Body of pancreas (tissue), 4 donors: ENCODE data around the gene SPATS2. TPM values are rescaled to one million over a fixed set of nuclear protein-coding genes. Genes with fewer than 3 reads are reported as not detected.

Experiments used
- ATAC-seq: fragments of 150-250 bp; one replicate; pipeline ENCODE4 v1.9.1; 2016
- DNase-seq, 4 donors: peaks; one replicate each; pipeline ENCODE4 v3.0.0-alpha.2; 2019
- H3K27ac ChIP-seq, 4 donors: fragments of 200-600 bp; sonication (generic); 1 replicate in 3 of 4; 2 replicates in 1 of 4; pipeline versions ENCODE4 v1.5.1 to v1.6.1; 2016 to 2019; ENCODE audit warnings: mild to moderate bottlenecking in 1 of 4, mixed read lengths in 1 of 4, moderate library complexity in 1 of 4
- H3K27me3 ChIP-seq, 2 donors: fragments of 200-600 bp; sonication (generic); one replicate each; pipeline ENCODE4 v1.6.0; 2016; ENCODE audit warnings: mild to moderate bottlenecking in 1 of 2
- H3K36me3 ChIP-seq, 2 donors: fragments of 200-600 bp; sonication (generic); replicated peaks in 1 of 2; 2 replicates each; pipeline ENCODE4 v1.5.1; 2016; ENCODE audit warnings: low read depth in 2 of 2; ENCODE audit not compliant: insufficient read depth in 1 of 2
- H3K4me1 ChIP-seq: fragments of 200-600 bp; sonication (generic); one replicate; pipeline ENCODE4 v1.6.0; 2016
- H3K4me3 ChIP-seq, 2 donors: fragments of 200-600 bp; sonication (generic); 1 replicate in 1 of 2; 2 replicates in 1 of 2; pipeline ENCODE4 v1.5.1; 2016 to 2019
- H3K9me3 ChIP-seq, 3 donors: fragments of 200-600 bp; sonication (generic); 1 replicate in 2 of 3; 2 replicates in 1 of 3; pipeline ENCODE4 v1.5.1; 2016
- POLR2A ChIP-seq, 3 donors: fragments of 450-650 bp; IDR thresholded peaks; one replicate each; pipeline ENCODE4 v1.6.1; 2016; ENCODE audit warnings: antibody characterized with exemption in 3 of 3, mild to moderate bottlenecking in 2 of 3
- WGBS, 2 donors: methylation state at CpG; one replicate each; pipeline ENCODE4 v1.1.5; 2017; 5-methylcytosine and 5-hydroxymethylcytosine counted together
- intact Hi-C: fragments of 100-400 bp; cut with DNase I; formaldehyde crosslinking; loops from one replicate; pipeline ENCODE4 v1.15.1; 2023
- total RNA-seq, 2 donors: library from RNA; depleted of rRNA; stranded (reverse); fragments of >200 nt; gene quantifications; one replicate each; pipeline ENCODE4 v1.1.0, GENCODE V29; 2016
- TF ChIP-seq, protein P1 (sequence below), 7 experiments: fragments of 450-650 bp in 4 of 7; fragments of 200-600 bp in 3 of 7; sonication (generic) in 3 of 7; IDR thresholded peaks; one replicate each; pipeline ENCODE4 v1.5.1; 2016 to 2019; ENCODE audit warnings: antibody characterized with exemption in 7 of 7

Gene SPATS2
- total RNA-seq, 2 donors from 2014 or later: 10.9 to 17.5 TPM

GRCh38 chr12:49548822-49549648 lies 181.8 kb downstream of the SPATS2 start:
- Histone ChIP-seq H3K4me1 (peaks cover 28% of the 10 kb centered on the region), H3K9me3 (no peaks in the 10 kb centered on the region), H3K4me3 (no peak overlapping the region), H3K27ac (no peak overlapping the region), H3K27me3 (no peaks in the 10 kb centered on the region), H3K36me3 (no peaks in the 10 kb centered on the region)
- 61 to 82% methylated on average over 54 to 60 of the region's 70 CpGs for WGBS, 2 donors
- ATAC-seq: no peak
- intact Hi-C loops: no loop called here
- DNase-seq: no peak
- no peak for TF ChIP-seq POLR2A (IDR thresholded peaks at IDR 0.05)

DNA sequence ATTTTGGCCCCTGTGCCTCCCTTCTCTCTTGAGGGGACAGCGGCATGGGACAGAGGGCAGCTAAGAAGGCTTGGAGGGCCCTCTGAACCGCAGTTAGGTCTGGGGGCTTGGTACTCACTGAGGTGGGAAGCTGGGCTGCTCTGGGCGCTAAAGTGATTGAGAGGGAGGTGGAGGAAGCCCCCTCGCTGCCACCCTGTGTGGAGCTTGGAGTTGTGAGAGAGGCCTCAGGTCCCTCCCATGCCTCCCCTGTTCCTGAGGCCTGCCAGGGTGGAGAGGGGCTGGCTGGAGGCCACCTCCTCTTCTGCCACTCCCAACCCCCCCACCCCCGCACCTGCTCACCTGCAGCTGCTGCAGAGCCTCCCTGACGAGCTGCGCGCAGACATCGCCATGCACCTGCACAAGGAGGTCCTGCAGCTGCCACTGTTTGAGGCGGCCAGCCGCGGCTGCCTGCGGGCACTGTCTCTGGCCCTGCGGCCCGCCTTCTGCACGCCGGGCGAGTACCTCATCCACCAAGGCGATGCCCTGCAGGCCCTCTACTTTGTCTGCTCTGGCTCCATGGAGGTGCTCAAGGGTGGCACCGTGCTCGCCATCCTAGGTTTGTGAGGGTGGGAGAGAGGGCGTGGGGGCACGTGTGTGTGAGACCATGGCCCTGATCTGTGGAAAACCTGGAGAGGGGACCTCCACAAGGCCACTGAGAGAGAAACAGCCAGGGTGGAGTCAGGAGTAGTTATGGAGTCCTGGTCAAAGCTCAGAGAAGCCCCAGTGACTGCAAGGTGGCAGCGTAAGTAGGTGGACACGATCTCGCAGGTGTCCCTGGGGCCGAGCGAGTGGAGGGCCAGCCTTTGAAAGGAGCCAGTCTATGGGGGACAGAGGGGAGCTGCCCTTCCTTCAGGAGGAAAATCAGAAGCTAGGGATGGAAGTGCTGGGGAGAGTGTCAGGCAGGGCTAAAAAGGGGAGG lies 182.8 kb downstream of the SPATS2 start:
- Histone ChIP-seq H3K9me3 (no peaks in the 10 kb centered on the region), H3K4me3 (no peak overlapping the region), H3K27me3 (no peaks in the 10 kb centered on the region), H3K4me1 (peaks cover 28% of the 10 kb centered on the region), H3K36me3 (no peaks in the 10 kb centered on the region), H3K27ac (peak overlapping the region in 3 of 4 donors; percentile 44 to 54 (median 50))
- intact Hi-C loops: no loop called here
- DNase-seq (no peak), ATAC-seq (no peak)
- no peak for TF ChIP-seq POLR2A (IDR thresholded peaks at IDR 0.05)
- TF ChIP-seq, protein P1, sequence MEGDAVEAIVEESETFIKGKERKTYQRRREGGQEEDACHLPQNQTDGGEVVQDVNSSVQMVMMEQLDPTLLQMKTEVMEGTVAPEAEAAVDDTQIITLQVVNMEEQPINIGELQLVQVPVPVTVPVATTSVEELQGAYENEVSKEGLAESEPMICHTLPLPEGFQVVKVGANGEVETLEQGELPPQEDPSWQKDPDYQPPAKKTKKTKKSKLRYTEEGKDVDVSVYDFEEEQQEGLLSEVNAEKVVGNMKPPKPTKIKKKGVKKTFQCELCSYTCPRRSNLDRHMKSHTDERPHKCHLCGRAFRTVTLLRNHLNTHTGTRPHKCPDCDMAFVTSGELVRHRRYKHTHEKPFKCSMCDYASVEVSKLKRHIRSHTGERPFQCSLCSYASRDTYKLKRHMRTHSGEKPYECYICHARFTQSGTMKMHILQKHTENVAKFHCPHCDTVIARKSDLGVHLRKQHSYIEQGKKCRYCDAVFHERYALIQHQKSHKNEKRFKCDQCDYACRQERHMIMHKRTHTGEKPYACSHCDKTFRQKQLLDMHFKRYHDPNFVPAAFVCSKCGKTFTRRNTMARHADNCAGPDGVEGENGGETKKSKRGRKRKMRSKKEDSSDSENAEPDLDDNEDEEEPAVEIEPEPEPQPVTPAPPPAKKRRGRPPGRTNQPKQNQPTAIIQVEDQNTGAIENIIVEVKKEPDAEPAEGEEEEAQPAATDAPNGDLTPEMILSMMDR (IDR thresholded peaks at IDR 0.05): no peak
- WGBS, 2 donors: 75 to 79% methylated on average over 20 to 28 of the region's 28 CpGs

- intact Hi-C loops: no loop called here
- H3K27ac ChIP-seq: peak overlapping the region in 3 of 4 donors; percentile 44 to 54 (median 50)
- no peaks in the 10 kb centered on the region for H3K9me3 ChIP-seq
- H3K4me1 ChIP-seq: peaks cover 28% of the 10 kb centered on the region
- 17 to 26% methylated on average over 6 of the region's 6 CpGs for WGBS, 2 donors
- ATAC-seq (peak; percentile 34), DNase-seq (peak in 3 of 4 donors; percentile 40 to 66 (median 53))
- H3K4me3 ChIP-seq: no peak overlapping the region
- no peaks in the 10 kb centered on the region for H3K27me3 ChIP-seq
- H3K36me3 ChIP-seq: no peaks in the 10 kb centered on the region
- no peak for TF ChIP-seq POLR2A (IDR thresholded peaks at IDR 0.05)
- TF ChIP-seq, protein P1 (IDR thresholded peaks at IDR 0.05): no peak
These were observed 183.5 kb downstream of the SPATS2 start for GRCh38 chr12:49550693-49551252.

DNA sequence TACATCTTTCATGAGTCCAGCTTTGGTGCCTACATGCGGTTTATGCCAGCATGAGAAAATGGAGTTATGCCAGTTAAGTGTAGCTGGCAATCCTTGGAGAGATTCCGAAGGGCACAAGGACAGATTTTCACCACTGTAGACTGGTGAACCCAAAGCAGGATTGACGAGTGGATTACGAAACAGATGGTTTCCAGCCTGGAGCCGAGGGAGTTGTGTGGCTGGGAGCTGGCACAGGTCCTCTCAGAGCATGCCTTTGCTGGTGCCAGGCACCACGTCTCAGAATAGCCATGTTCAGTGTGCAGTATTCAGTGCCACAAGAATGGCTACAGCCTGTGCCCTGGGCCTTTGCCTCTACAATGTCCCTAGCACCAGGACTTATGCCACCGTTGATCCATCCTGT lies 184.8 kb downstream of the SPATS2 start:
- H3K4me1 ChIP-seq: peaks cover 28% of the 10 kb centered on the region
- WGBS, 2 donors: 21 to 24% methylated on average over 7 of the region's 7 CpGs
- H3K27me3 ChIP-seq: no peaks in the 10 kb centered on the region
- no peaks in the 10 kb centered on the region for H3K36me3 ChIP-seq
- no peak overlapping the region for H3K4me3 ChIP-seq
- no peaks in the 10 kb centered on the region for H3K9me3 ChIP-seq
- peak; percentile 67 to 84 (median 79) for DNase-seq
- intact Hi-C loops: no loop called here
- H3K27ac ChIP-seq: peak overlapping the region in 3 of 4 donors; percentile 16 to 50 (median 20)
- no peak for TF ChIP-seq POLR2A (IDR thresholded peaks at IDR 0.05)
- TF ChIP-seq, protein P1 (IDR thresholded peaks at IDR 0.05): no peak
- ATAC-seq: peak; percentile 85
